ENCODE results near the gene MSRB3. TPM values are rescaled to one million over a fixed set of nuclear protein-coding genes. Genes with fewer than 3 reads are reported as not detected.

The MSRB3 gene
- total RNA-seq, 3 donors from 2014 or later = 35.0 to 59.8 (median 51.8) TPM

GRCh38 chr12:65248656-65249633, 29.5 kb upstream of the MSRB3 start:
- H3K36me3 ChIP-seq = no peaks in the 10 kb centered on the region
- intact Hi-C loops (cut with DNase I; ENCODE audit: low total_unique reads) = no loop called here
- H3K27me3 ChIP-seq = no peaks in the 10 kb centered on the region
- H3K4me3 ChIP-seq = no peak overlapping the region
- H3K4me1 ChIP-seq = no peaks in the 10 kb centered on the region
- DNase-seq (ENCODE audit: low spot score in 2 of 2) = no peak
- no peaks in the 10 kb centered on the region for H3K9me3 ChIP-seq
- H3K27ac ChIP-seq = no peak overlapping the region
- TF ChIP-seq POLR2AphosphoS5 (IDR thresholded peaks at IDR 0.05) = no peak
- TF ChIP-seq, protein P1, sequence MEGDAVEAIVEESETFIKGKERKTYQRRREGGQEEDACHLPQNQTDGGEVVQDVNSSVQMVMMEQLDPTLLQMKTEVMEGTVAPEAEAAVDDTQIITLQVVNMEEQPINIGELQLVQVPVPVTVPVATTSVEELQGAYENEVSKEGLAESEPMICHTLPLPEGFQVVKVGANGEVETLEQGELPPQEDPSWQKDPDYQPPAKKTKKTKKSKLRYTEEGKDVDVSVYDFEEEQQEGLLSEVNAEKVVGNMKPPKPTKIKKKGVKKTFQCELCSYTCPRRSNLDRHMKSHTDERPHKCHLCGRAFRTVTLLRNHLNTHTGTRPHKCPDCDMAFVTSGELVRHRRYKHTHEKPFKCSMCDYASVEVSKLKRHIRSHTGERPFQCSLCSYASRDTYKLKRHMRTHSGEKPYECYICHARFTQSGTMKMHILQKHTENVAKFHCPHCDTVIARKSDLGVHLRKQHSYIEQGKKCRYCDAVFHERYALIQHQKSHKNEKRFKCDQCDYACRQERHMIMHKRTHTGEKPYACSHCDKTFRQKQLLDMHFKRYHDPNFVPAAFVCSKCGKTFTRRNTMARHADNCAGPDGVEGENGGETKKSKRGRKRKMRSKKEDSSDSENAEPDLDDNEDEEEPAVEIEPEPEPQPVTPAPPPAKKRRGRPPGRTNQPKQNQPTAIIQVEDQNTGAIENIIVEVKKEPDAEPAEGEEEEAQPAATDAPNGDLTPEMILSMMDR (IDR thresholded peaks at IDR 0.05) = no peak
- TF ChIP-seq POLR2A (IDR thresholded peaks at IDR 0.05) = no peak

GRCh38 chr12:65252515-65252914, 26.0 kb upstream of the MSRB3 start:
- no peak overlapping the region for H3K27ac ChIP-seq
- H3K27me3 ChIP-seq = no peaks in the 10 kb centered on the region
- intact Hi-C loops (cut with DNase I; ENCODE audit: low total_unique reads) = no loop called here
- no peaks in the 10 kb centered on the region for H3K36me3 ChIP-seq
- DNase-seq (ENCODE audit: low spot score in 2 of 2) = no peak
- H3K4me3 ChIP-seq = no peak overlapping the region
- H3K4me1 ChIP-seq = no peaks in the 10 kb centered on the region
- TF ChIP-seq POLR2AphosphoS5 (IDR thresholded peaks at IDR 0.05) = no peak
- TF ChIP-seq POLR2A (IDR thresholded peaks at IDR 0.05) = no peak
- TF ChIP-seq, protein P1 (IDR thresholded peaks at IDR 0.05) = no peak
- no peaks in the 10 kb centered on the region for H3K9me3 ChIP-seq

GRCh38 chr12:65257986-65258385, 20.5 kb upstream of the MSRB3 start:
- Histone ChIP-seq H3K4me1 (no peaks in the 10 kb centered on the region), H3K27me3 (no peaks in the 10 kb centered on the region), H3K36me3 (no peaks in the 10 kb centered on the region), H3K27ac (no peak overlapping the region), H3K9me3 (peaks cover 0 to 4% of the 10 kb centered on the region in 2 donors), H3K4me3 (no peak overlapping the region)
- TF ChIP-seq, protein P1 (IDR thresholded peaks at IDR 0.05) = no peak
- TF ChIP-seq POLR2A (IDR thresholded peaks at IDR 0.05) (no peak), POLR2AphosphoS5 (IDR thresholded peaks at IDR 0.05) (no peak)
- no peak for DNase-seq (ENCODE audit: low spot score in 2 of 2)
- intact Hi-C loops (cut with DNase I; ENCODE audit: low total_unique reads) = no loop called here

DNA sequence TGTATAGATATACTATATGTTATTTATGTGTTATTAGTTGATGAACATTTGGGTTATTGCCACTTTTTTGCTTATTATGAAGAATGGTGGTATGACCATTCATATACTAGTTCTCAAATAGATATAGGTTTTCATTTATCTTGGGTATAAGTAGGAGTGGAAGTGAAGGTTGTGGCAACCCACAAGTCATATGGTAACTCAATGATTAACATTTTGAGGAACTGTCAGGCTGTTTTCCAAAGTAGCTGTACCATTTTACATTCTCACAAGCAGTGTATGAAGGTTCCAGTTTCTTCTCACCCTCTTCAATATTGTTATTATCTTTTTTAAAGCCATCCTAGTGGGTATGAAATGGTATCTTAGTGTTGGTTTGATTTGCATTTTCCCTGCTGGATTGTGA, 19.0 kb upstream of the MSRB3 start:
- intact Hi-C loops (cut with DNase I; ENCODE audit: low total_unique reads) = no loop called here
- Histone ChIP-seq H3K27ac (no peak overlapping the region), H3K36me3 (no peaks in the 10 kb centered on the region), H3K27me3 (no peaks in the 10 kb centered on the region), H3K4me3 (no peak overlapping the region), H3K4me1 (no peaks in the 10 kb centered on the region), H3K9me3 (peaks cover 0 to 4% of the 10 kb centered on the region in 2 donors)
- DNase-seq (ENCODE audit: low spot score in 2 of 2) = no peak
- TF ChIP-seq POLR2AphosphoS5 (IDR thresholded peaks at IDR 0.05) (no peak), POLR2A (IDR thresholded peaks at IDR 0.05) (no peak)
- TF ChIP-seq, protein P1 (IDR thresholded peaks at IDR 0.05) = no peak

- intact Hi-C loops (cut with DNase I; ENCODE audit: low total_unique reads) = no loop called here
- H3K27me3 ChIP-seq = no peaks in the 10 kb centered on the region
- H3K36me3 ChIP-seq = no peaks in the 10 kb centered on the region
- H3K4me3 ChIP-seq = no peak overlapping the region
- no peaks in the 10 kb centered on the region for H3K4me1 ChIP-seq
- H3K9me3 ChIP-seq = peaks cover 0 to 4% of the 10 kb centered on the region in 2 donors
- no peak for TF ChIP-seq POLR2AphosphoS5 (IDR thresholded peaks at IDR 0.05)
- no peak for TF ChIP-seq POLR2A (IDR thresholded peaks at IDR 0.05)
- TF ChIP-seq, protein P1 (IDR thresholded peaks at IDR 0.05) = no peak
- no peak for DNase-seq (ENCODE audit: low spot score in 2 of 2)
- no peak overlapping the region for H3K27ac ChIP-seq
Measured at GRCh38 chr12:65263777-65264176, 14.7 kb upstream of the MSRB3 start.

All from breast epithelium (tissue), 4 donors.